ENCODE results near the gene ZNF497. TPM values are rescaled to one million over a fixed set of nuclear protein-coding genes. Genes with fewer than 3 reads are reported as not detected.

ZNF497 gene
- polyA plus RNA-seq, 1 of the 3 experiments (the other 2 are of a cell fraction) = 1.1 TPM

DNA sequence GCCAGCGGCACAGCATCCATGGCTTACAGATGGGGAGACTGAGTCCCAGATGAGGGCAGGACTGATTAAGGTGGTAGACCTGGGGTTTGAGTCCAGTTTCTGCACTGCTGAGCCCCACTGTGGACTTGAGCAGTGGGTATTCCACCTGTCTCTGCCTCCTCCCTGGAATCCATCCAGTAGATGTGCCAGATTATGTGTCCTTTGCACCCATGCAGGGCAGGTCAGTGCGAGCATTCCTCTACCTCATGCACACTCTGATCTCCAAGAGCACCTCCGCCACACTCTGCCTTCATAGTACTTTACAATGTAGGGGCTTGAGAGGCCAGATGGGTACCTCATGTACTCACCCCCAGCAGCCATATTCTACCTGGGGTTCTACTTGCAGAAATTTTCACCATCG, 25.7 kb downstream of the ZNF497 start:
- H3K79me2 ChIP-seq (ENCODE audit: insufficient read depth) = peaks cover 17% of the 10 kb centered on the region; the same call in 1 of the 2 replicates
- H3K9me3 ChIP-seq = no peaks in the 10 kb centered on the region
- 90% methylated on average over 3 of the region's 4 CpGs for WGBS (ENCODE audit: low lambda C conversion rate)
- H3K27ac ChIP-seq (ENCODE audit: low read depth in 2 of 2, low read length in 1 of 2) = no peak overlapping the region
- no peak for DNase-seq
- H3K4me1 ChIP-seq (ENCODE audit: control insufficient read depth in 1 of 2, insufficient read depth in 2 of 2, low read depth in 1 of 2, low read length in 1 of 2) = no peaks in the 10 kb centered on the region
- ChIA-PET CTCF (no interaction called here), POLR2A (interaction anchor here (1.0 kb wide), 1 partner anchor 10 kb away, joined by 5 read pairs; no protein-coding TSS in a partner anchor)
- H4K20me1 ChIP-seq (ENCODE audit: insufficient read depth) = no peaks in the 10 kb centered on the region
- H3K9ac ChIP-seq = no peak overlapping the region
- H3K27me3 ChIP-seq (ENCODE audit: insufficient read depth) = no peaks in the 10 kb centered on the region
- peaks cover 24 to 50% of the 10 kb centered on the region in 2 experiments for H3K36me3 ChIP-seq (replicated peaks in 1 of 2; ENCODE audit: control insufficient read depth in 1 of 2, insufficient read depth in 2 of 2, low read length in 1 of 2)
- no peaks in the 10 kb centered on the region for H3F3A ChIP-seq (replicated peaks; ENCODE audit: insufficient read depth)
- no peak overlapping the region for H2AFZ ChIP-seq (ENCODE audit: low read depth)
- TF ChIP-seq EP300 (IDR thresholded peaks at IDR 0.05; ENCODE audit: borderline replicate concordance in 1 of 2, low read depth in 1 of 2, low read length in 1 of 2) (no peak), RFX5 (IDR thresholded peaks at IDR 0.05; ENCODE audit: low read length) (no peak), TCF12 (IDR thresholded peaks at IDR 0.05) (no peak), YY1 (IDR thresholded peaks at IDR 0.05; ENCODE audit: low read depth) (no peak), POLR2AphosphoS5 (IDR thresholded peaks at IDR 0.05; ENCODE audit: low read depth, low read length) (no peak), EZH2phosphoT487 (IDR thresholded peaks at IDR 0.05; ENCODE audit: borderline replicate concordance, low read depth) (no peak), TEAD4 (IDR thresholded peaks at IDR 0.05; ENCODE audit: borderline replicate concordance, insufficient read depth) (no peak)
- TF ChIP-seq, protein P1, sequence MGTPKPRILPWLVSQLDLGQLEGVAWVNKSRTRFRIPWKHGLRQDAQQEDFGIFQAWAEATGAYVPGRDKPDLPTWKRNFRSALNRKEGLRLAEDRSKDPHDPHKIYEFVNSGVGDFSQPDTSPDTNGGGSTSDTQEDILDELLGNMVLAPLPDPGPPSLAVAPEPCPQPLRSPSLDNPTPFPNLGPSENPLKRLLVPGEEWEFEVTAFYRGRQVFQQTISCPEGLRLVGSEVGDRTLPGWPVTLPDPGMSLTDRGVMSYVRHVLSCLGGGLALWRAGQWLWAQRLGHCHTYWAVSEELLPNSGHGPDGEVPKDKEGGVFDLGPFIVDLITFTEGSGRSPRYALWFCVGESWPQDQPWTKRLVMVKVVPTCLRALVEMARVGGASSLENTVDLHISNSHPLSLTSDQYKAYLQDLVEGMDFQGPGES (IDR thresholded peaks at IDR 0.05; ENCODE audit: low read depth, low read length) = no peak
- TF ChIP-seq, protein P2, sequence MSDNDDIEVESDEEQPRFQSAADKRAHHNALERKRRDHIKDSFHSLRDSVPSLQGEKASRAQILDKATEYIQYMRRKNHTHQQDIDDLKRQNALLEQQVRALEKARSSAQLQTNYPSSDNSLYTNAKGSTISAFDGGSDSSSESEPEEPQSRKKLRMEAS (IDR thresholded peaks at IDR 0.05; ENCODE audit: low read depth) = no peak
- TF ChIP-seq, protein P3, sequence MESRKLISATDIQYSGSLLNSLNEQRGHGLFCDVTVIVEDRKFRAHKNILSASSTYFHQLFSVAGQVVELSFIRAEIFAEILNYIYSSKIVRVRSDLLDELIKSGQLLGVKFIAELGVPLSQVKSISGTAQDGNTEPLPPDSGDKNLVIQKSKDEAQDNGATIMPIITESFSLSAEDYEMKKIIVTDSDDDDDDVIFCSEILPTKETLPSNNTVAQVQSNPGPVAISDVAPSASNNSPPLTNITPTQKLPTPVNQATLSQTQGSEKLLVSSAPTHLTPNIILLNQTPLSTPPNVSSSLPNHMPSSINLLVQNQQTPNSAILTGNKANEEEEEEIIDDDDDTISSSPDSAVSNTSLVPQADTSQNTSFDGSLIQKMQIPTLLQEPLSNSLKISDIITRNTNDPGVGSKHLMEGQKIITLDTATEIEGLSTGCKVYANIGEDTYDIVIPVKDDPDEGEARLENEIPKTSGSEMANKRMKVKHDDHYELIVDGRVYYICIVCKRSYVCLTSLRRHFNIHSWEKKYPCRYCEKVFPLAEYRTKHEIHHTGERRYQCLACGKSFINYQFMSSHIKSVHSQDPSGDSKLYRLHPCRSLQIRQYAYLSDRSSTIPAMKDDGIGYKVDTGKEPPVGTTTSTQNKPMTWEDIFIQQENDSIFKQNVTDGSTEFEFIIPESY (IDR thresholded peaks at IDR 0.05; ENCODE audit: borderline replicate concordance, low read depth) = no peak
- no peak overlapping the region for H3K4me3 ChIP-seq (ENCODE audit: low read depth in 2 of 2, low read length in 1 of 2)
- H3K4me2 ChIP-seq = no peak overlapping the region
- no peaks in the 10 kb centered on the region for H3K9me2 ChIP-seq

DNA sequence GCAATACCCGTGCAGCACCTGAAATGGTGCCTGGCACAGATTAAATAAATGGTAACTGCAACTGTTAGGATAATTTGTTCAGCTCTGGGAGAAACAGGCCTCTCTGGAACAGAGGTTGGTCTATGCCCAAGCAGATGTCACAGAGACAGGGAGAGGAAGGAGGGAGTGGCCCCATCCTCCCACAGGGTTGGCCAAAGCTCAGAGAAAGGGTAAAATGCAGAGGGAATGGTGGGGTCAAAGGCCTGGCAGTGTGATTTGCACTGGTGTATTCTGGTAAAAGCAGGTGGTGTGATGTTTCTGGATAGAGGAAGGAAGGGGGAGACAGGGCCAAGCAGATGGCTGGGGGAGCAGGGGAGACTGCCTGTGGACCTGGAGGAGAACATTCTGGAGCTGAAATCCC, 26.3 kb downstream of the ZNF497 start:
- ChIA-PET CTCF (no interaction called here), POLR2A (interaction anchor here (1.0 kb wide), 1 partner anchor 11 kb away, joined by 5 read pairs; no protein-coding TSS in a partner anchor)
- Histone ChIP-seq H3K9ac (no peak overlapping the region), H2AFZ (ENCODE audit: low read depth) (no peak overlapping the region), H3K4me1 (ENCODE audit: control insufficient read depth in 1 of 2, insufficient read depth in 2 of 2, low read depth in 1 of 2, low read length in 1 of 2) (no peaks in the 10 kb centered on the region), H4K20me1 (ENCODE audit: insufficient read depth) (no peaks in the 10 kb centered on the region), H3K27me3 (ENCODE audit: insufficient read depth) (no peaks in the 10 kb centered on the region), H3K4me3 (ENCODE audit: low read depth in 2 of 2, low read length in 1 of 2) (no peak overlapping the region), H3K27ac (ENCODE audit: low read depth in 2 of 2, low read length in 1 of 2) (no peak overlapping the region), H3F3A (replicated peaks; ENCODE audit: insufficient read depth) (no peaks in the 10 kb centered on the region), H3K79me2 (ENCODE audit: insufficient read depth) (peaks cover 15% of the 10 kb centered on the region; the same call in 1 of the 2 replicates), H3K9me3 (no peaks in the 10 kb centered on the region), H3K4me2 (no peak overlapping the region), H3K36me3 (replicated peaks in 1 of 2; ENCODE audit: control insufficient read depth in 1 of 2, insufficient read depth in 2 of 2, low read length in 1 of 2) (peaks cover 24 to 46% of the 10 kb centered on the region in 2 experiments), H3K9me2 (no peaks in the 10 kb centered on the region)
- 86% methylated on average over 1 of the region's 1 CpG for WGBS (ENCODE audit: low lambda C conversion rate)
- DNase-seq = no peak
- TF ChIP-seq POLR2AphosphoS5 (IDR thresholded peaks at IDR 0.05; ENCODE audit: low read depth, low read length) = no peak
- TF ChIP-seq, protein P4, sequence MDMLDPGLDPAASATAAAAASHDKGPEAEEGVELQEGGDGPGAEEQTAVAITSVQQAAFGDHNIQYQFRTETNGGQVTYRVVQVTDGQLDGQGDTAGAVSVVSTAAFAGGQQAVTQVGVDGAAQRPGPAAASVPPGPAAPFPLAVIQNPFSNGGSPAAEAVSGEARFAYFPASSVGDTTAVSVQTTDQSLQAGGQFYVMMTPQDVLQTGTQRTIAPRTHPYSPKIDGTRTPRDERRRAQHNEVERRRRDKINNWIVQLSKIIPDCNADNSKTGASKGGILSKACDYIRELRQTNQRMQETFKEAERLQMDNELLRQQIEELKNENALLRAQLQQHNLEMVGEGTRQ (IDR thresholded peaks at IDR 0.05; ENCODE audit: borderline replicate concordance, low read depth, low read length) = no peak
- TF ChIP-seq SMC3 (IDR thresholded peaks at IDR 0.05; ENCODE audit: low read depth, low read length) = no peak
- no peak for TF ChIP-seq CHD2 (IDR thresholded peaks at IDR 0.05; ENCODE audit: low read length, partially characterized antibody)
- no peak for TF ChIP-seq NRF1 (IDR thresholded peaks at IDR 0.05; ENCODE audit: low read depth, low read length)
- TF ChIP-seq YY1 (IDR thresholded peaks at IDR 0.05; ENCODE audit: low read depth) = no peak
- TF ChIP-seq, protein P5, sequence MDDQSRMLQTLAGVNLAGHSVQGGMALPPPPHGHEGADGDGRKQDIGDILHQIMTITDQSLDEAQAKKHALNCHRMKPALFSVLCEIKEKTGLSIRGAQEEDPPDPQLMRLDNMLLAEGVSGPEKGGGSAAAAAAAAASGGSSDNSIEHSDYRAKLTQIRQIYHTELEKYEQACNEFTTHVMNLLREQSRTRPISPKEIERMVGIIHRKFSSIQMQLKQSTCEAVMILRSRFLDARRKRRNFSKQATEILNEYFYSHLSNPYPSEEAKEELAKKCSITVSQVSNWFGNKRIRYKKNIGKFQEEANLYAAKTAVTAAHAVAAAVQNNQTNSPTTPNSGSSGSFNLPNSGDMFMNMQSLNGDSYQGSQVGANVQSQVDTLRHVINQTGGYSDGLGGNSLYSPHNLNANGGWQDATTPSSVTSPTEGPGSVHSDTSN (IDR thresholded peaks at IDR 0.05) = no peak
- no peak for TF ChIP-seq FOXJ3 (CRISPR knock-in tag; IDR thresholded peaks at IDR 0.05)
- no peak for TF ChIP-seq SIN3A (IDR thresholded peaks at IDR 0.05; ENCODE audit: borderline replicate concordance, low read depth, low read length)
- TF ChIP-seq ELF1 (IDR thresholded peaks at IDR 0.05) = no peak
- no peak for TF ChIP-seq RXRA (IDR thresholded peaks at IDR 0.05; ENCODE audit: borderline replicate concordance, low read depth)
- TF ChIP-seq EZH2phosphoT487 (IDR thresholded peaks at IDR 0.05; ENCODE audit: borderline replicate concordance, low read depth) = no peak
- TF ChIP-seq GATA2 (CRISPR knock-in tag; IDR thresholded peaks at IDR 0.05) = no peak

Data from SK-N-SH (cell line).